Breast epithelium (tissue), 3 donors: ENCODE results near the gene CENPX.

Experiments
- CTCF ChIP-seq, 3 donors: fragments of 450-650 bp; IDR thresholded peaks; one replicate each; pipeline ENCODE4 v1.5.1; 2016 to 2017; ENCODE audit warnings: antibody characterized with exemption in 3 of 3, mild to moderate bottlenecking in 3 of 3, moderate library complexity in 3 of 3
- POLR2A ChIP-seq: fragments of 450-650 bp; IDR thresholded peaks from one replicate; pipeline ENCODE4 v1.6.1; 2016; ENCODE audit warnings: antibody characterized with exemption, mild to moderate bottlenecking, moderate library complexity
- POLR2AphosphoS5 ChIP-seq, 3 donors: sonication (generic); formaldehyde crosslinking; IDR thresholded peaks; one replicate each; pipeline ENCODE4 v1.6.1; 2017; ENCODE audit warnings: antibody characterized with exemption in 3 of 3

- TF ChIP-seq POLR2AphosphoS5 (IDR thresholded peaks at IDR 0.05) (no peak), CTCF (IDR thresholded peaks at IDR 0.05) (no peak), POLR2A (no peak)
Measured at GRCh38 chr17:82046903-82047302, 24.2 kb upstream of the CENPX start.
